HG03280 (cell line): Measurements from ENCODE around the gene KRT6B.

ENCODE experiments used
- ATAC-seq: cut with Tn5 transposase; IDR thresholded peaks from one replicate; pipeline ENCODE4 v1.9.1; 2021; ENCODE audit warnings: mild to moderate bottlenecking, moderate library complexity; ENCODE audit not compliant: unreplicated experiment

KRT6B gene

DNA sequence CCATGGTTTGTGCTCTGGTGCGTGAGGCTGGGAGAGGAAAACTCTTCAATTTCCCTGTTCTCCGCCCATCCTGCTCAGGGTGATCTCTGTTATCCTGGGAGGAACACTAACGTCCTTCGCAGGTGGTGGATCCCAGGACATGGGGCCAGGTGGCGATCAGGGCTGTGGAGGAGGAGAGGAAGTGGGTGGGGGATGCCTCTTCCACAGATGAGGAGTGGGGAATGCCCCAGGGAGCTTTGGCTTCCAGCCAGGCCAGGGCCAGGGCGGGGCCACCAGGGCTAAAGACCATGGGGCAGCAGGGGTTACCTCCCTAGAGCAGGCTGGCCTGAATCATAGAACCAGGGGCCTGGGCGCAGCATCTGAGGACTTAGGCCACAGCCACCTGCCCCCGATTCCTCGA, 14.4 kb downstream of the KRT6B start:
- ATAC-seq = no peak

DNA sequence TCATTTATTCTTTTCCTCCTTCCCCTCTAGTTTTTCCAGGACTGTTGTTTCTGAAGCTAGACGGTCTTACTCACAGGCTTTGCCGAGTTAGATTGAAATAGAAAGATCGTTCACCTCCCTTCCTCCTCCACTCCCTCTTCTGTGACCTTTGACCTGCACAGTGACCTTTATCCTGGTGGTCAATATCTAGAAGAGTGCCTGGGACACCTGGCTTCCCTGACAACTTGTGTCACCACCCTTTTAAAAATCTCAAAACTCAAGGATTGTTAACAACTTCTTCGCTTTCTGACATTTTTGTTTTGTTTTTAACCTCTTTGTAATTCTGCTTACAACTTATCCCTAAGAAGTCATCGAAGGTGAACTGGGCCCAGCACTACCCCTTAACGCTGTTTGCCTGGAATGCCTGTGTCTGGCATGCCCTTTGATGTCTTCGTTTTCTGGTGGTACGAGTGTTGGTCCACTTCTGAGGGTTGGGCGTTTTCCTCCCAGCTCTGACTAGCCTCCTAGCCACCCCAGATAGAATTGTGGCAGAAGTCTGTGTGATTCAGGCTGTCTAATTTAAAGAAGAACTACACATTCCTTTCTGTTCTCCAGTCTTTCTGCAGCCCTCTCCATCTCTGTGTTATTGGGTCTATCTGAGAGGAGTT, 15.0 kb downstream of the KRT6B start:
- ATAC-seq = no peak

DNA sequence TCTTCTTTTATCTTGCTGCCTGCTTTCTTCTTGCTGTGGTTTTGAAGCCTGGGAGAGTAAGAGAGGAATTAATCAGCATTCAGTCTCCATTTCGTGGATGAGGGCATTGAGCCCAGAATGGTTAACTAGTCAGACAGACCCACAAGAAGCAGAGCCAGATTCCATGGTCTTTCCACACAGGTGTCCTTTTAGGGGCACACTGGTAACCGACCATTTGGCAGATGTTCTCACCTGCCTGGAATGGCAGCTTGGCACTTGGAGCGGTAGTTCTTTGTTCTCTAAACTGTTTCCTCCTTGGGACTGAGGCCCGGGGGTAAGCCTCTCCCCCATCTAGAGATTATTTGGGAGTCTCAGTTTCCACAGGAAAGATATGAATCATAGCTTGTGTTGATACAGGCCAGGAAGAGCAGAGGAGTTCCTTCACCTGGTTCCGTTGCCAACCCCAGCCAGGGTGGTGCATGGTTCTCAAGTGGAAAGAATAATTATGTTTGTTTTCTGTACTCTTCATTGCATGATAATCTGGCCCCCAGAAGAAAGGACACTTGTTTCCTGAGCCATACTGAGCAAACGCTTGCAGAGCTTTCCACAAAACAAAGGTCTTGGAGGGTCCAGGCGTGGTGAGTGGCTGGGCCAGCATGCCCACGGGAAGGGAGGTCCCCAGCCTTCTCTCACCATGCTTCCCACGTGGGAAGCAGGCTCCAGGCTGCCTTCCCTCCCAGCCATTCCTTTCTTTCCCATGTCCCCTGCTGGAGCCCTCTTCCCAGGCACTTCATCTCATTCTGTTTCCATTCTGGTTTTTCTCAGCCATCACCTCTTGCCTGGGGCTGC, 15.7 kb downstream of the KRT6B start:
- no peak for ATAC-seq

DNA sequence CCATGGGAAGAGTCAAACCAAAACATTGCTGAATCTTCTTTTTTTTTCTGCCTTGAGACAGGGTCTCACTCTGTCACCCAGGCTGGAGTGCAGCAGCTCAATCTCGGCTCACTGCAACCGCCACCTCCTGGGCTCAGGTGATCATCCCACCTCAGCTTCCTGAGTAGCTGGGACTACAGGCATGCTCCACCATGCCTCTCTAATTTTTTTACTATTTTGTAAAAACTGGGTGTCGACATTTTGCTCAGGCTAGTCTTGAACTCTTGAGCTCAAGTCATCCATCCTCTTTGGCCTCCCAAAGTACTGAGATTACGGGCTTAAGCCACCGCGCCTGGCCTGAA, 16.3 kb downstream of the KRT6B start:
- ATAC-seq = no peak

DNA sequence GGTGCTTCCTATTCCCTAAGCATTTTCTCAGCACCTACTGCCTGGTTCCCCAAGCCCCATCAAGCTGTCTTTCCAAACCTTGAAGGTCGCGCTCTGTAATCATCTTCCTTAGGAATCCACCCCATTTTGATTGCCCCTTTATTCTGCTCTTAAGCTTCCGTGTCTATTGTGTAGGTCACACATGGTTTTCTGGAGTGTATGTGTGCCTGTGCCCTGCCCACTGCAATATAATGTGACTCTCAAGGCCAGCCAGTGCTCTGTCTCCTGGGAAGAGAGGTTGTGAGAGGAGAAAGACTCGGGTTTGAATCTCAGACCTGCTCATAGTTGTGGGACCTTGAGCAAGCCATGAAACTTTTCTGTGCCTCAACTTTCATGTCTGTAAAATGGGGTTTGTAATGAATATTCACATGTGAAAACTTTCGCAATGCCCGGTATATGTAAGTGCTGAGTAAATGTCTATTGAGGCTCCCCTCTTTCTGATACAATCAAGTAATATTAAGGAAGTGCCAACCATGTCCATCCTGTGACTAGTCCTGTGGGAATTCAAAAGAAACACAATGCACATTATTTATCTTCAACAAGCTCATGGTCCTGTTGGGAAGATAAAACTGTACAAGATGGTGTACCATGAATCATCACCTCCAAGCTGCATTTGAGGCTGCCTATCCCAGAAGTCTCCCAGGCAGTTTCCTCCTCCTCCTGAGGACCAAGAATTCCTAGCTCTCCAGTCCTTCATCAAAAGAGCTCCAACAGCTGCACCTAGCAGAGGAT, 17.0 kb downstream of the KRT6B start:
- no peak for ATAC-seq

DNA sequence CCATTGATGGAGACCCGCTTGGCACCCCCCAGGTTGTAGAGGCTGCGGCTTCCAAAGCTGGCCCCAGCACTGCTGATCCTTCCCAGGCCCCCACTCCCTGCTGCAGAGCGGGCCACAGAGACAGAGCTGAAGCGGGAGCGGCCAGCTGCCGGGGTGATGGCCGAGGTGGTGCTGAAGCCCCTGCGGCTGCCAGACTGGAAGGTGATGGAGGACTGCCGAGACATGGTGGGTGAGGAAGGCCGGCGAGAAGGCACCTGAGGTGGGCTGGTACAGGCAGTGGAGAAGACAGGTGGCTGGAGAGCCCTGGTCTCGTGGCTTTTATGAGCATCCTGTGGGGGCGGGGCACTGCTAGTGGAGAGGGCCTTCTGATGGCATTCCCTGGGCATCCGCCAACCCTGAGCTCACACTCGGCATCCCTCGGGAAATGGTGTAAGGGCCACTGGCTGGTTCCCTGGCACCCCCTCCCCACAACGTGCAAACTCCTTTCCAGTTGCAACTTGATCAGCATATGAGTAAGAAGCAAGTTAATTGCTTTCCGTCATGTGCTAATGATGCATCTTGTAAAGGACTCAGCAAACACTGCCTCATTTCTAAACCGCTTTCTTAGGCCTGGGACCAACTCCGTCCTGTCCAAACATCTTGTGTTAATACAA, 17.7 kb downstream of the KRT6B start, which contains the start of gene KRT75:
KRT75 (minus strand) TSS at position 291 of the 653 bp plus-strand sequence; CDS start at position 224, 67 bp downstream.
- ATAC-seq = no peak

DNA sequence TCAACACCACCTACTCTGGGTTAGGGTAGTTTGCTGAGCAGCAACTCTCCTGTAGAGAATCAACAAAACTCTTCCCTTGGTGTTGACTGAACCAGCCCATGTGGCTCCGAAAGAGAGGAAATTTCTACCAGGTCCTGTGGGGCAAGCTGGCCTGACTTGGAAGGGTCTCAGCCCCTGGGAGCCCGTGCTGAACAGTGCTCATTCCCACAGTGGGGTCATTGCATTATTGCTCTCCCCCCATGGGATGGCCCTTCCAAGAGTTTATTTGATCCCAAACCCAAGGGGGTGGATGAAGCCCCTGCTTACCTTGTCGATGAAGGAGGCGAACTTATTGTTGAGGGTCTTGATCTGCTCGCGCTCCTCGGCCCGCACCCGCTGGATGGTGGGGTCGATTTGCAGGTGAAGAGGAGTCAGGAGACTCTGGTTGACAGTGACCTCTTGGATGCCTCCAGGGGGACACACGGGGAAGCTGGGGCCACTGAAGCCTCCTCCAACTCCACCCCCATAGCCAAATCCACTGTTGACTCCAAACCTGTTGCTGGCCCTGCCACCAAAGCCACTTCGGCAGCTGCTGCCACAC, 18.4 kb downstream of the KRT6B start:
- ATAC-seq = no peak

DNA sequence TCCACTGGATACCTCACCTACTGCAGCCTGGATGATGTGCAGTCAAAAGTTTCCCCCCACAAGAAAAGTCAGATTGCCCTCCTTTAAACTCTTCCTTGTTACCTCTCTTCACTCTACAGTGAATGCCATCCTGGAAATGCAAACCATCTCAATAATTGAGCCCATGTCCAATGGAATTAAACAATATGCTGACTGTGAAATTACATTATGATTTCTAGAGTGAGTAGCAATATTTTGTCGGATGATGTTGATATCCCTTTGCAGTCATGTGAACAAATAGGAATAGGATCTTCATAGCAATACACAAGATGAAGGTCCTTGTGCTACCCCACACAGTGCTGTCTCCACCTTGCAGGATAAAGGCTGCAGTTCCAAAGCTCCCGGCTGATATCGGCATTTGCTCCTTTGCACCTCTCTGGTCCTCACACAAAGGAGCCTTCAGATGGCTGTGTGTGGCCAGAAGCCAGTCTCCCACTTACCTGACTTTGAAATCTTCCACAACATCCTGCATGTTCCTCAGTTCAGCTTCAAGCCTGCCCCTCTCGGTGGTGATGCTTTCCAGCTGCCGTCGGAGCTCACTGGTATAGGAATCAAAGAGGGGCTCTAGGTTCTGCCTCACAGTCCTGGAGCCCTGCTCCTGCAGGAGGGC, 19.3 kb downstream of the KRT6B start:
- ATAC-seq = no peak

DNA sequence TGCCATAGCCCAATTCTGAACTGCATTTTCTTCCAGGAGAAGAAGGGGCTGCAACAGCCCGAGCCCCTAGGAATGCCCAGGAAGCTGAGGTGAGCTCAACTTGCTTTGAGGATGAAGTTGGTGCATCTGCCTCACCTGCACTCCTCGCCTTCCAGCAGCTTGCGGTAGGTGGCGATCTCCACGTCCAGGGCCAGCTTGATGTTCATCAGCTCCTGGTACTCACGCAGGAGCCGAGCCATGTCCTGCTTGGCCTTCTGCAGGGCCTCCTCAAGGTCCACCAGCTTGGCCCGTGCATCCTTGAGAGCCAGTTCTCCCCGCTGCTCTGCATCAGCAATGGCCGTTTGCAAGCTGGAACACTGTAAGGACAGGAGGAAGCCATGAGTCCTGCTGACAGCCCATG, 23.8 kb downstream of the KRT6B start:
- no peak for ATAC-seq

DNA sequence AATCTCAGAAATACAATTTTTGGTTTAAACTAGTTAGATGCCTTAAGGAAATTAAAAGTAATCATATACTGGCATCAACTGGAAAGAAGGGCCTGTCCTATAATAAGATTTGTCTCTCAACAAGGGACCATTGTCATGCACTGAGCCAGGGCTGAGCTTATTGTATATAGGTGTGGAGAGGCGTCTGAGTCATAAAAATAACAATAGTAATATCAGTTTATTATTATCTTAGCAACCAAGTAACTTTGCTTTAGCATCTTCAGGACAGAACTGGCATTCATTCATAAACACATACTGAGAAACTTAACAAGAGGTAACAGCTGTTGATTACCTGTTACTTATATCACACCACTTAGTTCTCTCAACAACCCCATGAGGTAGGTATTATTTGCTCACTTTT, 24.9 kb downstream of the KRT6B start:
- no peak for ATAC-seq

DNA sequence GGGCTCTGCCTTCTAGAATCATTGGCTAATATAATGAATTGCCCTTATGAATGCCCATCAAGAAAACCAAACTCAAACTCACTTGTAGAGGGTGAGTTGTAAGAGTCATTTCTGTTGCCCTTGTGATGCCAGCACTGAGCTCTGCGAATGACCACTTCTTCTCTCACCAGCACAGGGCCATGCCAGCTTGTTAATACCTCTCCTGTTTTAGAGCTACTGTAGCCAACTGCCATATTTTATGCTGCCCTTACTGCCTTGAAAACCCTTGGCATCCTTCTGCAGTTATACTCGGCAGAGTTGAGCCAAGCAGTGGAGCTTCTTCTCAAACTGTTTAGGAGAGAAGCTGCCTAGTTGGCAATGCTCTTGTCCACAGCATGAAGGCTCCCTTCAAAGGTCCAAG, 25.9 kb downstream of the KRT6B start:
- ATAC-seq = no peak

DNA sequence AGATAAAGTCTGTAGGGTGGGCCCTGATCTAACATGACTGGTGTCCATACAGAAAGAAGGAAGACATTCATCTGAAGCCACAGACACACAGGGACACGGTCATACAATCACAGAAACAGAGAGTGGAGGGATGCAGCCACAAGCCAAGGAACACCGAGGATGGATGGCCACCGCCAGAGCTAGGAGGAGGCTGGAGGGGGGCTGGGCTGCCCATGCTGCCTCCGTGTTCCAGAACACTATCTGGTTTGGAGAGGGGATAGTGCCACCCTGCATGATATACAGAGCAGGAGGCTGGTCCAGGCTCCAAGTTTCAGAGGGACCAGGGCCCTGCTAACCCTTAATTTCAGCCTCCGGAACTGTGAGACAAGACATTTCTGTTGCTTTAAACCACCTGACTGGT, 26.5 kb downstream of the KRT6B start:
- ATAC-seq = no peak

DNA sequence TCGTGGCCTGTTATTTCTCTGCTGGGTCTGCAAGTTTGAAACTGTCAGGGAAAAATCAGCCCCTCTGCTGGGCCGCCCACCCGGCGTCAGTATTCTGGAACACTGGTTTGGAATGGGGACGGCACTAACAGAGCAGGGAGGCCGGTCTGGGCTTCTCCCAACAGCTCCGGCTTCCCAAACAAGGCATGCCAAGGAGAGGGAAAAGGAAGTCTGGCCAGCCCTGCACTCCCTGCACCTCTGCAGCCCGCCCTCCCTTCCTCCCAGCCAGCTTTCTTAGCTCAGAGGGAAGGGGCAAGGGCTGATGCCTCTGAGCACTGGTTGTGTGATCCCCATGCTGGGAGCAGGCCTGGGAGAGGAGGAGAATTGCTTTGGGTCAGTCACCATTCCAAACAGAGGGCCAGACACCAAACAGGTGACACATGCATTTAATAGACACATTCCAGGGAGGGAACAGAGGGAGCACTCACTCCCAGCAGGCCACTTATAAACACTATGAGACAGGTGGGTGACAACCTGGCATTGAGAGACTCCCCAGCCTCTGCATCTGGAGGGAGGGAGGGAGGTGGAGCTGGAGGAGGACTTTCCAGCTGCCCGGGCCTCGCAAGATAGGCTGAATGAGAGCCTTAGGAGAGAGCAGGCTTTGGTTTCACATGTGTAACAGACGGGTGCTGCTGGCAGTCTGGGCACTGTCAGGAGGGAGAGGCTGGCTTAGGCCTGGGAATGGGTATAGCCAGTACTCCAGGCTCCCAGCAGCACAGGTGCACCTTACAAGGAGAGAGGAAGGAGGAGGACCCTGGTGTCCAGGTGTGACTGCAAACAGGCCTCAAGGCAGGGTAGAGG, 28.1 kb downstream of the KRT6B start:
- no peak for ATAC-seq

DNA sequence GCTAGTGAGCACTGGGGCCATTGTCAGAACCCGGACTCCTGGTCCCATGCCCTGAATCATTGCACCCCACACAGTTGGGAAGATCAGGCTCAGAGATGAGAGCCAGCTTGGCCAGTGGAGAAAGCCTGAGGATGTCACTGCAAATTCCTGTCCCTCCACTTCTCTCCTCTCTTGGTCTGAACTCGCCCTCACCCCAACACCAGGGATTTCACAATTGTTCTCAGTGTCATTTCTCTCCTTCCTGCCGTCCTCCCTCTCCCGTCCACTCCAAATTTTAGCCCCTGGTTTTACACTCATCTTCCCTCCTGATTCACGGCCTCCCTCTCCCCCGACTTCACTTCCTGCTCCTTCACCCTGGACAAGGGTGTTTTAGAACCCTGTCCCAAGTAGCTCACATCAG, 28.9 kb downstream of the KRT6B start:
- ATAC-seq = no peak

DNA sequence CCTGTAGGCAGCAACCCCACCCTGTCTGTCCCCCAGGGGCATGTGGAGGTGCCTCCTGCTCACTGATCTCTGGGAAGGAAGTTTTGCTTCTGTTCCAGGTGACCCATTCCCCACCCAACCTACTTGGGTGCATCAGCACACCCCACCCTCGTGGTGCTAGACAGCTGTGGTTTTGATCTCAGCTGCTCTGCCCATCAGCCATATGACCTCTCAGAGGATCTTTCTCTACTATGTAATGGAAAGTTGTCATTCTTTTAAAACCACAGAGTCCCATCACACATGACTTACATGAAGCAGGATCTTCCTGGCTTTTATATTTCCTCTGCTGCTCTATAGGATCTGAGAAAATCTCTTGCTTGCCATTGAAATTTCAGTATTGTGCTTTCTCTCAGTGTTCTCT, 32.3 kb downstream of the KRT6B start:
- ATAC-seq = no peak

DNA sequence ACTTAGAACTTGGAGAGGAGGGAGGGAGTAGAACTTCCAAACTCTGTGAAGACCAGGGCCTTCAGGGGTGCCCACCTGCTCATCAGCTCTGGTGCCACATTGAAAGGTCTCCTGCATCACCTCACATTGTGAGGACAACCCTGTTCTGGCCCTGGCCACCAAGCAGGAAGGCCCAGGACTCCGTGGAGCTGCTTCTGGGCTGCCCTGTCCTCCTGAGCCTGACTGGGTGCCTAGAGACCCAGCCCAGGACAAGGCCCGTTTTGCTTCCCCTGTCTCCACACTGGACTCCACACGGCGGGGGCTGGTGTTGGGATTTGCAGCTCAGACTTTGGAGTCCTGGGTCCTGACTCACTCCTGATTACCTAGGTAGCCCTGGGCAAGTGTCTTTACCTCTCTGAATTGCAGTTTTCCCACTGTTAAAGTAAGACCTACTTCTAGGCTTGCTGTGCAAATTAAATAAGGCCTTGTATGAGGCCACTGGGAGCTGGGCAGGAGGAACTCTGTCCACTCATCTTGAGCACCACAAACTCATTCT, 33.3 kb downstream of the KRT6B start:
- no peak for ATAC-seq

DNA sequence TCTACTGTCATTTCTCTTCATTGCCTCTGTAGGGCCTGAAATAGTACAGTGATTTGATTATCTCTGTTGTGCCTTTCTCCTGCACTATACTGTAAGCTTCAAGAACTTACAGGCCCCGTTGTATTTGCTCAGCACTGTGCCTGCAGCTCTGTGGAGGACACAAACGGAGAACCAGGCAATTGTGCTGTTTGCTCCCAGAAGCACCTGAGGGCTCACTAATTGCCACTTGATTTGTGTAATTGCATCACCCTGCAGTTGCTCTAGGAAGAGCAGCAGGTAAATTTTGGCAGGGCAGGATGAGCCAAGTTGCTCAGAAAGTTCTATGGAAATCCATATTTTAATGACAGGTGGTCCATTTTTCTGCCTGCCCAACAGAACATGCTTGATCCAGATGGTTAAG, 34.2 kb downstream of the KRT6B start:
- ATAC-seq = no peak

DNA sequence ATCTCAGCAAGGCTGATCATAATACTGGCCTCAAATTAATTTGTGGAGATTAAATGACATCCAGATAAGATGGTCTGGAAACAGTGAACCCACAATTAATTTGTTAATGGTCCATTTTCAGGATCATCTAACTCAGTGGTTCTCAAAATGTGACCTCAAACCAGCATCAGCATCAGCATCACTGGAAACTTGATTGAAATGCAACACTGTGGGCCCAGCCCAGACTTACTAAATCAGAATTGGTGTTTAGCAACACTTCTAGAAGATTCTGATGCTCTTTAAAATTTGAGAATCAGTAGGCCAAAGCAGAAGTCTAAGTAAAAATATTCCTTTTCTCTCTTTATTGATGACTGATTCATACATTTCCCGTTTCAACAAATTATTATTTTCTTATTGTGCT, 35.2 kb downstream of the KRT6B start:
- no peak for ATAC-seq
